Endothelial cell of umbilical vein (primary cell): Measurements from ENCODE around the gene ZNF565. TPM values are rescaled to one million over a fixed set of nuclear protein-coding genes. Genes with fewer than 3 reads are reported as not detected.
"Not testable (repeated sequence)": the region's sequence is repeated elsewhere in the genome, so short reads cannot be mapped to it uniquely, and the experiment has no call there.

Experiments
- BruUV-seq: library from RNA; stranded (reverse); fragments of 400-500 nt; replicated peaks from 2 replicates; lab custom pipeline; 2021; lab: Mats Ljungman, UMichigan
- CTCF ChIA-PET: fragments of 300-600, 350-600 bp; sonication (Branson Sonifier 250); formaldehyde crosslinking; loops from one replicate; lab custom pipeline; 2021; ENCODE audit warnings: antibody characterized with exemption, inconsistent platforms; lab: Charles Lee
- POLR2A ChIA-PET: fragments of 300-600, 350-600 bp; sonication (Branson Sonifier 250); formaldehyde crosslinking; loops from one replicate; lab custom pipeline; 2021; ENCODE audit warnings: antibody characterized with exemption, inconsistent platforms; lab: Charles Lee
- DNase-seq: peaks from one replicate; pipeline ENCODE4 v3.0.0-alpha.2; 2011; ENCODE audit warnings: low read depth, low spot score
- FAIRE-seq: peaks from 2 replicates; lab custom pipeline; 2011; peaks lifted over from hg19 to GRCh38; lab: Jason Lieb, UNC
- H2AFZ ChIP-seq: 2 replicates; pipeline ENCODE4 v1.6.0; 2012; ENCODE audit warnings: low read depth, low read length, control low read depth, inconsistent platforms
- H3K27ac ChIP-seq: 2 replicates; pipeline ENCODE4 v1.5.1; 2011; ENCODE audit warnings: low read depth, mild to moderate bottlenecking, control low read depth, low read length, moderate library complexity; ENCODE audit not compliant: insufficient read depth
- H3K27me3 ChIP-seq, 2 experiments: 2 replicates each; pipeline versions ENCODE4 v1.6.0 to v1.6.1; 2011; ENCODE audit warnings: low read length in 2 of 2, mixed read lengths in 1 of 2; ENCODE audit not compliant: control insufficient read depth in 2 of 2, insufficient read depth in 2 of 2
- H3K36me3 ChIP-seq, 2 experiments: 2 replicates in 1 of 2; 3 replicates in 1 of 2; pipeline ENCODE4 v1.5.1; 2011; ENCODE audit warnings: low read length in 2 of 2, mild to moderate bottlenecking in 1 of 2, moderate library complexity in 1 of 2; ENCODE audit not compliant: control insufficient read depth in 2 of 2, insufficient read depth in 2 of 2; ENCODE audit errors: extremely low read depth in 1 of 2
- H3K4me1 ChIP-seq: 3 replicates; pipeline ENCODE4 v1.5.1; 2011; ENCODE audit warnings: mild to moderate bottlenecking, low read length; ENCODE audit not compliant: control insufficient read depth, insufficient read depth; ENCODE audit errors: extremely low read depth
- H3K4me2 ChIP-seq: 2 replicates; pipeline ENCODE4 v1.6.1; 2011; ENCODE audit warnings: low read length, control low read depth, mixed read lengths; ENCODE audit not compliant: insufficient read depth
- H3K4me3 ChIP-seq, 3 experiments: fragments of 200-600 bp in 1 of 3; sonication (generic), shearing (Covaris generic) in 1 of 3; replicated peaks in 1 of 3; 2 replicates each; pipeline ENCODE4 v1.5.1; 2011 to 2016; ENCODE audit warnings: control low read depth in 3 of 3, low read length in 3 of 3, mild to moderate bottlenecking in 2 of 3, inconsistent platforms in 1 of 3, low read depth in 1 of 3, moderate library complexity in 1 of 3; ENCODE audit not compliant: insufficient read depth in 1 of 3
- H3K79me2 ChIP-seq: 2 replicates; pipeline ENCODE4 v1.6.0; 2012; ENCODE audit warnings: low read length, inconsistent platforms; ENCODE audit not compliant: control insufficient read depth, insufficient read depth
- H3K9ac ChIP-seq: replicated peaks from 2 replicates; pipeline ENCODE3; 2011; ENCODE audit warnings: low read length, control low read depth; ENCODE audit not compliant: insufficient read depth; ENCODE audit errors: extremely low read depth
- H3K9me1 ChIP-seq: replicated peaks from 3 replicates; pipeline ENCODE4 v1.6.0; 2011; ENCODE audit warnings: mild to moderate bottlenecking, low read length; ENCODE audit not compliant: control insufficient read depth, insufficient read depth; ENCODE audit errors: extremely low read depth
- H3K9me3 ChIP-seq: replicated peaks from 2 replicates; pipeline ENCODE4 v1.5.1; 2012; ENCODE audit warnings: low read length, inconsistent platforms; ENCODE audit not compliant: control insufficient read depth, insufficient read depth
- H4K20me1 ChIP-seq: replicated peaks from 2 replicates; pipeline ENCODE3; 2011; ENCODE audit warnings: mild to moderate bottlenecking, low read length; ENCODE audit not compliant: control insufficient read depth, insufficient read depth; ENCODE audit errors: extremely low read depth
- CTCF ChIP-seq, 2 donors: IDR thresholded peaks; 1 replicate in 1 of 2; 2 replicates in 1 of 2; pipeline ENCODE4 v1.5.1; 2011; ENCODE audit warnings: low read length in 2 of 2, mild to moderate bottlenecking in 2 of 2, moderate library complexity in 2 of 2, control low read depth in 1 of 2, inconsistent platforms in 1 of 2, low read depth in 1 of 2; ENCODE audit not compliant: insufficient read depth in 1 of 2; ENCODE audit errors: extremely low read depth in 1 of 2
- EZH2 ChIP-seq: IDR thresholded peaks from 2 replicates; pipeline ENCODE4 v1.6.1; 2012; ENCODE audit warnings: borderline replicate concordance, low read depth, mild to moderate bottlenecking, moderate library complexity, low read length, inconsistent platforms; ENCODE audit not compliant: severe bottlenecking
- FOS ChIP-seq: IDR thresholded peaks from 2 replicates; pipeline ENCODE4 v1.6.1; 2011; ENCODE audit warnings: mild to moderate bottlenecking, low read length, moderate library complexity, borderline replicate concordance; ENCODE audit not compliant: insufficient read depth
- JUN ChIP-seq: IDR thresholded peaks from 2 replicates; pipeline ENCODE4 v1.6.1; 2011; ENCODE audit warnings: borderline replicate concordance, low read depth; ENCODE audit not compliant: insufficient read length, insufficient read depth
- MAX ChIP-seq: IDR thresholded peaks from 2 replicates; pipeline ENCODE4 v1.6.1; 2011; ENCODE audit not compliant: insufficient read depth, insufficient read length
- POLR2A ChIP-seq: IDR thresholded peaks from 2 replicates; pipeline ENCODE4 v1.6.1; 2012; ENCODE audit warnings: low read depth, mild to moderate bottlenecking, control low read depth, low read length
- POLR2AphosphoS5 ChIP-seq: IDR thresholded peaks from 2 replicates; pipeline ENCODE4 v1.6.1; 2012; ENCODE audit warnings: low read depth, mild to moderate bottlenecking, control low read depth, low read length, moderate library complexity; ENCODE audit not compliant: insufficient read depth
- dilution Hi-C: fragments of 300-500 bp; cut with MboI; formaldehyde crosslinking; loops from one replicate; pipeline ENCODE4 v1.15.0; 2019; ENCODE audit warnings: low sequenced_read_pairs; ENCODE audit not compliant: extremely low pct_ligation_motif_present
- intact Hi-C: fragments of 100-400 bp; cut with micrococcal nuclease; formaldehyde crosslinking; loops from one replicate; pipeline ENCODE4 v1.10.0; 2022
- polyA plus RNA-seq, 4 experiments: library from polyadenylated mRNA; depleted of rRNA in 3 of 4; stranded (reverse) in 3 of 4; unstranded in 1 of 4; fragments of >200 nt; gene quantifications; 2 replicates each; pipeline versions ENCODE4 v1.2.1 to v1.2.3, GENCODE V29; 2011 to 2012; ENCODE audit warnings: missing spikeins in 1 of 4
- total RNA-seq: library from RNA; stranded (reverse); gene quantifications from 2 replicates; pipeline ENCODE4 v1.2.3, GENCODE V29; 2021

Gene ZNF565
- total and polyA plus RNA-seq, 2 donors (not counting 3 experiments of a cell fraction or from before 2014, with no cell fraction given): 1.4 to 3.6 TPM

- intact Hi-C loops: no loop called here
- H3K9me3 ChIP-seq: no peaks in the 10 kb centered on the region
- DNase-seq (peak; percentile 70), FAIRE-seq (peak; percentile 61)
- dilution Hi-C loops: no loop called here
- peaks cover 25% of the 10 kb centered on the region for H3K4me1 ChIP-seq
- no peaks in the 10 kb centered on the region for H3K9me1 ChIP-seq
- H3K27me3 ChIP-seq: no peaks in the 10 kb centered on the region
- H3K4me2 ChIP-seq: peak overlapping the region; percentile 21
- peaks cover 18% of the 10 kb centered on the region for H3K79me2 ChIP-seq
- peaks cover 0 to 2% of the 10 kb centered on the region in 2 experiments for H3K36me3 ChIP-seq
- BruUV-seq: no TSS peak
- no peak overlapping the region for H3K27ac ChIP-seq
- H3K4me3 ChIP-seq: no peak overlapping the region
- CTCF ChIA-PET: interaction anchor here (0.9 to 2.4 kb wide), 2 partner anchors 9 to 32 kb away, joined by 5 to 20 read pairs; no protein-coding TSS in a partner anchor
- no peaks in the 10 kb centered on the region for H4K20me1 ChIP-seq
- H2AFZ ChIP-seq: peak overlapping the region; percentile 61
- H3K9ac ChIP-seq: peak overlapping the region; percentile 22
- POLR2A ChIA-PET: interaction anchor here (1.1 kb wide), 1 partner anchor 9 kb away, joined by 3 read pairs; no protein-coding TSS in a partner anchor
- TF ChIP-seq FOS: no peak
- TF ChIP-seq MAX: no peak
- TF ChIP-seq EZH2: no peak
- peak; percentile 24 for TF ChIP-seq POLR2AphosphoS5
- no peak for TF ChIP-seq JUN
- TF ChIP-seq CTCF (IDR thresholded peaks at IDR 0.05; ENCODE audit: extremely low read depth in 1 of 2, insufficient read depth in 1 of 2, low read depth in 1 of 2, low read length in 2 of 2): no peak
- TF ChIP-seq POLR2A: no peak
These were observed 77.3 kb downstream of the ZNF565 start for GRCh38 chr19:36136964-36137686.

- H4K20me1 ChIP-seq, FAIRE-seq, H3K4me2 ChIP-seq, BruUV-seq, CTCF ChIA-PET, H3K27ac ChIP-seq, intact Hi-C loops, H3K9me1 ChIP-seq, H3K79me2 ChIP-seq, H3K9me3 ChIP-seq, H3K27me3 ChIP-seq, POLR2A ChIA-PET, H2AFZ ChIP-seq, H3K4me3 ChIP-seq, dilution Hi-C loops, H3K9ac ChIP-seq, DNase-seq, H3K36me3 ChIP-seq: not testable (repeated sequence)
- H3K4me1 ChIP-seq: peaks cover 18% of the 10 kb centered on the region
These were observed 79.6 kb downstream of the ZNF565 start for GRCh38 chr19:36134867-36135266.
